IMR-90 (cell line): Measurements from ENCODE around the gene PTPRN2. TPM values are rescaled to one million over a fixed set of nuclear protein-coding genes. Genes with fewer than 3 reads are reported as not detected.
A peak's percentile ranks its signal among the peaks of the same experiment; 100 is the strongest.

Experiments
- ATAC-seq: fragments of 200-7000 bp; cut with Tn5 transposase; 2 replicates; pipeline ENCODE4 v1.9.1; 2020; ENCODE audit warnings: low read depth, mild to moderate bottlenecking, moderate library complexity
- BruUV-seq: library from RNA; stranded (reverse); fragments of 400-500 nt; replicated peaks from 2 replicates; lab custom pipeline; 2021; lab: Mats Ljungman, UMichigan
- CTCF ChIA-PET: fragments of 300-600 bp; formaldehyde crosslinking; extraction: SDS; loops from one replicate; lab custom pipeline; 2021; ENCODE audit warnings: antibody characterized with exemption; lab: Yijun Ruan, JAX
- POLR2A ChIA-PET: fragments of 300-600 bp; sonication (Branson Sonifier 250); formaldehyde crosslinking; loops from one replicate; lab custom pipeline; 2022; ENCODE audit warnings: antibody characterized with exemption; ENCODE audit not compliant: unreplicated experiment; lab: Charles Lee
- DNase-seq: peaks from one replicate; pipeline ENCODE4 v3.0.0; 2013
- H2AFZ ChIP-seq: replicated peaks from 2 replicates; pipeline ENCODE3; 2013; ENCODE audit warnings: low read length, mild to moderate bottlenecking; ENCODE audit not compliant: poor library complexity
- H2AK5ac ChIP-seq: 2 replicates; pipeline ENCODE4 v1.6.1; 2013; ENCODE audit warnings: low read depth, low read length, inconsistent platforms
- H2AK9ac ChIP-seq: replicated peaks from 2 replicates; pipeline ENCODE3; 2013; ENCODE audit warnings: mild to moderate bottlenecking, low read depth, low read length, moderate library complexity; ENCODE audit not compliant: poor library complexity
- H2BK120ac ChIP-seq: 2 replicates; pipeline ENCODE4 v1.6.1; 2013; ENCODE audit warnings: low read depth, low read length, inconsistent platforms
- H2BK15ac ChIP-seq: 3 replicates; pipeline ENCODE4 v1.6.1; 2013; ENCODE audit warnings: low read depth, low read length, inconsistent platforms
- H2BK20ac ChIP-seq: 2 replicates; pipeline ENCODE4 v1.6.1; 2013; ENCODE audit warnings: low read depth, mild to moderate bottlenecking, inconsistent platforms, low read length, moderate library complexity
- H2BK5ac ChIP-seq: 2 replicates; pipeline ENCODE4 v1.6.1; 2013; ENCODE audit warnings: mild to moderate bottlenecking, low read depth, low read length, inconsistent platforms; ENCODE audit not compliant: poor library complexity, severe bottlenecking
- H3K14ac ChIP-seq: replicated peaks from 2 replicates; pipeline ENCODE4 v1.6.1; 2013; ENCODE audit warnings: low read depth, low read length, inconsistent platforms
- H3K18ac ChIP-seq: 2 replicates; pipeline ENCODE4 v1.6.1; 2013; ENCODE audit warnings: low read depth, low read length, control low read depth
- H3K23ac ChIP-seq: 2 replicates; pipeline ENCODE4 v1.6.1; 2013; ENCODE audit warnings: low read depth, low read length, inconsistent platforms
- H3K27ac ChIP-seq: 2 replicates; pipeline ENCODE4 v1.5.1; 2013; ENCODE audit warnings: mild to moderate bottlenecking, control low read depth, low read length; ENCODE audit not compliant: insufficient read depth
- H3K27me3 ChIP-seq: 2 replicates; pipeline ENCODE4 v1.6.1; 2013; ENCODE audit warnings: low read length; ENCODE audit not compliant: control insufficient read depth, insufficient read depth
- H3K36me3 ChIP-seq: 2 replicates; pipeline ENCODE4 v1.6.1; 2013; ENCODE audit warnings: low read length, mixed read lengths; ENCODE audit not compliant: control insufficient read depth, insufficient read depth
- H3K4ac ChIP-seq: 2 replicates; pipeline ENCODE4 v1.6.1; 2013; ENCODE audit warnings: low read depth, low read length, inconsistent platforms
- H3K4me1 ChIP-seq: 2 replicates; pipeline ENCODE4 v1.6.1; 2013; ENCODE audit warnings: low read length, mixed read lengths; ENCODE audit not compliant: control insufficient read depth, insufficient read depth
- H3K4me2 ChIP-seq: 2 replicates; pipeline ENCODE4 v1.6.1; 2013; ENCODE audit warnings: low read depth, mild to moderate bottlenecking, control low read depth, low read length, moderate library complexity
- H3K4me3 ChIP-seq: 2 replicates; pipeline ENCODE4 v1.5.1; 2013; ENCODE audit warnings: low read depth, mild to moderate bottlenecking, control low read depth, low read length, moderate library complexity; ENCODE audit not compliant: insufficient read depth
- H3K56ac ChIP-seq: 2 replicates; pipeline ENCODE4 v1.6.1; 2013; ENCODE audit warnings: low read length, inconsistent platforms; ENCODE audit not compliant: insufficient read depth; ENCODE audit errors: extremely low read depth
- H3K79me1 ChIP-seq, 2 experiments: 2 replicates each; pipeline ENCODE4 v1.6.1; 2013; ENCODE audit warnings: low read length in 2 of 2, inconsistent platforms in 1 of 2, low read depth in 1 of 2
- H3K9ac ChIP-seq: 2 replicates; pipeline ENCODE4 v1.6.1; 2013; ENCODE audit warnings: low read depth, low read length, control low read depth
- H3K9me1 ChIP-seq: 2 replicates; pipeline ENCODE4 v1.6.1; 2013; ENCODE audit warnings: low read length, inconsistent platforms; ENCODE audit not compliant: insufficient read depth
- H3K9me3 ChIP-seq: 2 replicates; pipeline ENCODE4 v1.6.1; 2013; ENCODE audit warnings: low read length; ENCODE audit not compliant: control insufficient read depth, insufficient read depth
- H4K20me1 ChIP-seq: 2 replicates; pipeline ENCODE4 v1.6.1; 2013; ENCODE audit warnings: low read length, inconsistent platforms; ENCODE audit not compliant: insufficient read depth
- H4K5ac ChIP-seq: 2 replicates; pipeline ENCODE4 v1.6.1; 2013; ENCODE audit warnings: mild to moderate bottlenecking, low read depth, low read length, control low read depth
- H4K8ac ChIP-seq, 2 experiments: 2 replicates each; pipeline ENCODE4 v1.6.1; 2013; ENCODE audit warnings: low read depth in 2 of 2, low read length in 2 of 2, control low read depth in 1 of 2, inconsistent platforms in 1 of 2
- H4K91ac ChIP-seq: 2 replicates; pipeline ENCODE4 v1.6.1; 2013; ENCODE audit warnings: low read depth, low read length, inconsistent platforms; ENCODE audit not compliant: insufficient read depth
- CEBPB ChIP-seq: IDR thresholded peaks from 2 replicates; pipeline ENCODE4 v1.6.1; 2012; ENCODE audit warnings: low read depth, low read length, improper control_type of control experiment
- CHD1 ChIP-seq: IDR thresholded peaks from 2 replicates; pipeline ENCODE4 v1.6.1; 2012; ENCODE audit warnings: low read depth, low read length, improper control_type of control experiment
- ELK1 ChIP-seq: fragments of 150-350 bp; IDR thresholded peaks from 2 replicates; pipeline ENCODE4 v1.6.1; 2016; ENCODE audit warnings: low read depth, mild to moderate bottlenecking, low read length, moderate library complexity, borderline replicate concordance
- MAZ ChIP-seq: IDR thresholded peaks from 2 replicates; pipeline ENCODE4 v1.6.1; 2012; ENCODE audit warnings: low read depth, mild to moderate bottlenecking, low read length, improper control_type of control experiment, moderate library complexity, borderline replicate concordance
- NFE2L2 ChIP-seq: fragments of 150-350 bp; IDR thresholded peaks from 2 replicates; pipeline ENCODE4 v1.6.1; 2016; ENCODE audit warnings: low read depth, mild to moderate bottlenecking, low read length
- POLR2A ChIP-seq: IDR thresholded peaks from 2 replicates; pipeline ENCODE4 v1.6.1; 2012; ENCODE audit warnings: mild to moderate bottlenecking, low read depth, low read length
- RAD21 ChIP-seq: IDR thresholded peaks from 2 replicates; pipeline ENCODE4 v1.6.1; 2012; ENCODE audit warnings: low read length, improper control_type of control experiment
- RFX5 ChIP-seq: IDR thresholded peaks from 2 replicates; pipeline ENCODE4 v1.8.0; 2012; ENCODE audit warnings: low read depth, mild to moderate bottlenecking, low read length, moderate library complexity
- SMC3 ChIP-seq: fragments of 150-350 bp; IDR thresholded peaks from 2 replicates; pipeline ENCODE4 v1.6.1; 2016; ENCODE audit warnings: low read depth, mild to moderate bottlenecking, antibody characterized with exemption, low read length, moderate library complexity
- WGBS, 2 experiments: methylation state at CpG; one replicate each; pipeline versions ENCODE4 v1.1.5 to v1.1.7; 2013; ENCODE audit warnings: missing lambda C conversion rate in 2 of 2; ENCODE audit not compliant: insufficient read length in 1 of 2; ENCODE audit errors: extremely low coverage in 2 of 2; 5-methylcytosine and 5-hydroxymethylcytosine counted together
- dilution Hi-C: fragments of 300-500 bp; cut with HindIII; formaldehyde crosslinking; loops from one replicate; pipeline ENCODE4 v1.14.3; 2018; ENCODE audit warnings: low sequenced_read_pairs; ENCODE audit not compliant: unreplicated experiment
- in situ Hi-C: fragments of 300-500 bp; cut with MboI; formaldehyde crosslinking; loops from 3 replicates; pipeline ENCODE4 v1.14.3; 2019; ENCODE audit warnings: low sequenced_read_pairs, inconsistent platforms, mixed read lengths
- intact Hi-C: fragments of 100-400 bp; cut with micrococcal nuclease; formaldehyde crosslinking; loops from 2 replicates; pipeline ENCODE4 v1.10.0; 2022
- polyA plus RNA-seq, 3 experiments: library from polyadenylated mRNA; depleted of rRNA; stranded (reverse); fragments of >200 nt; gene quantifications; 2 replicates each; pipeline ENCODE4 v1.2.3, GENCODE V29; 2012; ENCODE audit warnings: low replicate concordance in 1 of 3
- total RNA-seq: library from RNA; depleted of rRNA; stranded (reverse); fragments of >200 nt; gene quantifications from 2 replicates; pipeline ENCODE4 v1.2.3, GENCODE V29; 2012
- TF ChIP-seq, protein P1 (sequence below): fragments of 150-350 bp; IDR thresholded peaks from 2 replicates; pipeline ENCODE4 v1.6.1; 2017; ENCODE audit warnings: mild to moderate bottlenecking, antibody characterized with exemption, low read length, low read depth
- TF ChIP-seq, protein P2 (sequence below): conservative IDR thresholded peaks from 2 replicates; pipeline ENCODE4 v1.5.1; 2012; ENCODE audit warnings: mild to moderate bottlenecking, low read depth, low read length, improper control_type of control experiment

The PTPRN2 gene
- total and polyA plus RNA-seq, 2 of the 4 experiments (the other 2 are of a cell fraction): 0.03 TPM; not detected in 1

GRCh38 chr7:157737151-157738065 is 850.2 kb downstream of the PTPRN2 start:
- Histone ChIP-seq H4K91ac (no peak overlapping the region), H3K36me3 (no peaks in the 10 kb centered on the region), H2BK20ac (no peak overlapping the region), H3K27me3 (no peaks in the 10 kb centered on the region), H3K9ac (no peak overlapping the region), H3K27ac (no peak overlapping the region), H3K9me1 (no peaks in the 10 kb centered on the region), H2AK5ac (no peak overlapping the region), H2BK15ac (no peak overlapping the region), H3K4me1 (no peaks in the 10 kb centered on the region), H4K20me1 (no peaks in the 10 kb centered on the region), H3K4me2 (no peak overlapping the region), H3K18ac (no peak overlapping the region), H4K8ac (no peak overlapping the region), H2AFZ (peak overlapping the region; percentile 33), H3K56ac (no peak overlapping the region), H2AK9ac (no peak overlapping the region), H3K79me1 (no peaks in the 10 kb centered on the region), H3K4me3 (no peak overlapping the region), H2BK120ac (no peak overlapping the region), H4K5ac (no peak overlapping the region), H2BK5ac (no peak overlapping the region), H3K14ac (no peak overlapping the region), H3K4ac (no peak overlapping the region), H3K23ac (no peak overlapping the region), H3K9me3 (peaks cover 46% of the 10 kb centered on the region)
- ChIA-PET CTCF (no interaction called here), POLR2A (no interaction called here)
- in situ Hi-C loops: no loop called here
- dilution Hi-C loops: no loop called here
- DNase-seq (no peak), ATAC-seq (no peak)
- TF ChIP-seq CEBPB (no peak), RAD21 (no peak), POLR2A (no peak), SMC3 (no peak), CHD1 (no peak), ELK1 (no peak), NFE2L2 (no peak), RFX5 (no peak), MAZ (no peak)
- TF ChIP-seq, protein P1, sequence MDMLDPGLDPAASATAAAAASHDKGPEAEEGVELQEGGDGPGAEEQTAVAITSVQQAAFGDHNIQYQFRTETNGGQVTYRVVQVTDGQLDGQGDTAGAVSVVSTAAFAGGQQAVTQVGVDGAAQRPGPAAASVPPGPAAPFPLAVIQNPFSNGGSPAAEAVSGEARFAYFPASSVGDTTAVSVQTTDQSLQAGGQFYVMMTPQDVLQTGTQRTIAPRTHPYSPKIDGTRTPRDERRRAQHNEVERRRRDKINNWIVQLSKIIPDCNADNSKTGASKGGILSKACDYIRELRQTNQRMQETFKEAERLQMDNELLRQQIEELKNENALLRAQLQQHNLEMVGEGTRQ: no peak
- TF ChIP-seq, protein P2, sequence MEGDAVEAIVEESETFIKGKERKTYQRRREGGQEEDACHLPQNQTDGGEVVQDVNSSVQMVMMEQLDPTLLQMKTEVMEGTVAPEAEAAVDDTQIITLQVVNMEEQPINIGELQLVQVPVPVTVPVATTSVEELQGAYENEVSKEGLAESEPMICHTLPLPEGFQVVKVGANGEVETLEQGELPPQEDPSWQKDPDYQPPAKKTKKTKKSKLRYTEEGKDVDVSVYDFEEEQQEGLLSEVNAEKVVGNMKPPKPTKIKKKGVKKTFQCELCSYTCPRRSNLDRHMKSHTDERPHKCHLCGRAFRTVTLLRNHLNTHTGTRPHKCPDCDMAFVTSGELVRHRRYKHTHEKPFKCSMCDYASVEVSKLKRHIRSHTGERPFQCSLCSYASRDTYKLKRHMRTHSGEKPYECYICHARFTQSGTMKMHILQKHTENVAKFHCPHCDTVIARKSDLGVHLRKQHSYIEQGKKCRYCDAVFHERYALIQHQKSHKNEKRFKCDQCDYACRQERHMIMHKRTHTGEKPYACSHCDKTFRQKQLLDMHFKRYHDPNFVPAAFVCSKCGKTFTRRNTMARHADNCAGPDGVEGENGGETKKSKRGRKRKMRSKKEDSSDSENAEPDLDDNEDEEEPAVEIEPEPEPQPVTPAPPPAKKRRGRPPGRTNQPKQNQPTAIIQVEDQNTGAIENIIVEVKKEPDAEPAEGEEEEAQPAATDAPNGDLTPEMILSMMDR: no peak
- intact Hi-C loops: no loop called here
- no TSS peak for BruUV-seq
- WGBS, 2 experiments: 58% methylated on average over 19 of the region's 36 CpGs; no CpG with 5 or more reads in 1 of the 2 experiments
